GM18507 (cell line): ENCODE results near the gene LRRC3B.
"Not testable (repeated sequence)": the region's sequence is repeated elsewhere in the genome, so short reads cannot be mapped to it uniquely, and the experiment has no call there.

ENCODE experiments used
- DNase-seq: peaks from one replicate; pipeline ENCODE4 v3.0.0; 2011; ENCODE audit warnings: low read depth; ENCODE audit not compliant: insufficient read length; ENCODE audit errors: extremely low spot score
- FAIRE-seq: peaks from 2 replicates; lab custom pipeline; 2011; peaks lifted over from hg19 to GRCh38; lab: Jason Lieb, UNC

Gene LRRC3B, protein sequence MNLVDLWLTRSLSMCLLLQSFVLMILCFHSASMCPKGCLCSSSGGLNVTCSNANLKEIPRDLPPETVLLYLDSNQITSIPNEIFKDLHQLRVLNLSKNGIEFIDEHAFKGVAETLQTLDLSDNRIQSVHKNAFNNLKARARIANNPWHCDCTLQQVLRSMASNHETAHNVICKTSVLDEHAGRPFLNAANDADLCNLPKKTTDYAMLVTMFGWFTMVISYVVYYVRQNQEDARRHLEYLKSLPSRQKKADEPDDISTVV

GRCh38 chr3:26622621-26623418 is at the start of gene LRRC3B:
LRRC3B (plus strand) TSS chr3:26622772; CDS start chr3:26709673, 86,901 bp downstream.
- no peak for FAIRE-seq
- DNase-seq: no peak

DNA sequence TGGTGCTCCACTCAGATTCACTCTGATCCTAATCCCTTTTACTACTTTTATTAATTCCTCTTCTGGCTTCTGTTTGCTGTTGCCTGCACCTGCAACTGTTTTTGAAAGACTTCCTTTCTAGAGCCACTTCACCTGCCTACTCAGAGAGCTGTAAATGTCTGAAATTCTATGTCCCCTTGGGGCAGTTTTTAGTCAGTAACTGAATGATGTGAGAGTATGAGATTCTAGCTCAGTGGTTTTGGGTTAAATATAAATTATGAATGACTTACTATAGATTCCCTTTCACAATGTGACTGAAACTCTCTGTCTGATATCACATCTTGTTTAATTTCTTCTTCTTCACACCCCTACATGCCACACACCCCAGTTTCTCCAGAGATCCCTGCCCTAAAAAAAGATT is 47.8 kb upstream of the LRRC3B start:
- no peak for FAIRE-seq
- no peak for DNase-seq

- no peak for DNase-seq
- no peak for FAIRE-seq
Observed at GRCh38 chr3:26579116-26579515, 43.5 kb upstream of the LRRC3B start.

- no peak for DNase-seq
- FAIRE-seq: no peak
Observed at GRCh38 chr3:26587571-26587970, 35.0 kb upstream of the LRRC3B start.

GRCh38 chr3:26588931-26589330 is 33.6 kb upstream of the LRRC3B start:
- no peak for DNase-seq
- no peak for FAIRE-seq

- DNase-seq (no peak), FAIRE-seq (no peak)
Observed at GRCh38 chr3:26589678-26590077, 32.9 kb upstream of the LRRC3B start.

GRCh38 chr3:26590919-26591484 is 31.6 kb upstream of the LRRC3B start:
- DNase-seq (no peak), FAIRE-seq (no peak)

DNA sequence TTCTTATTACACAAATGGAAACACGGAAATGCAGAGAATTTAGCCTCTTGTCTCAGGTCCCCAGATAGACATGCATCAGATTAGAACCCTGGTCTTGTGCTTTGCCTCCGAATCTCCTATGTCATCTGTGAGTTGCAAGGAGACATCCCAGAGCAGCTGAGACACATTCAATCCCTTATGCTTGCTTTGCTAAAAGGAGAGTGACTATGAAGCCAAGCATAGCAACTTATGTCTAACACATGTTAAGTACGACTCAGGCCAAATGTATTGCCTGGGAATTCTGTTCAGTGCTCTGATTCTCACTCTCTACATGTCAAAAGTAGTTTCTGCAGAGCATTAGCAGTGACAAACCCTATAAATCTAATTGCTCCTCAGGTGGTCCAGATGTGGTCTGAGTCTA is 30.6 kb upstream of the LRRC3B start:
- no peak for DNase-seq
- no peak for FAIRE-seq

DNA sequence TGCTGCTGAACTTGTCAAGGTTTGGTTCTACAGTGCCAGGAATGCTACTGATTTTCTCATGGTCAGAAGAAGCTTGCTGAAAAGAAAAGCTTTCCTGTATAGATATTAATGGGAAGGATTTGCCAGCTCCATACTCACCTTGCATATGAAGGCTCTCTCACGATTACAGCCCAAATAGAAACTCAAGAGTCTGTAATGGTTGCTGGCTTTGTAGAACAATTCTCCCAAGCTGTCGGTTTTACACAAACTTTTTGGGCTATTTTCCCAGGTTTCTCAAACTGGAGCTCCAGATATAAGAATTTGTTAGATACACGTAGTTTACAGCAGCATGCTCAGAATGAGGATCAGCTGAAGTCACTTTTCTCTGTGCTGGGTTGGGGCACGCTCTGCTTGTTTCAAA is 30.1 kb upstream of the LRRC3B start:
- FAIRE-seq: no peak

GRCh38 chr3:26596335-26596734 is 26.2 kb upstream of the LRRC3B start:
- FAIRE-seq: no peak
- no peak for DNase-seq

More for the DNA sequence above, 30.1 kb upstream of the LRRC3B start:
- DNase-seq: no peak

GRCh38 chr3:26603311-26603710 is 19.3 kb upstream of the LRRC3B start:
- DNase-seq, FAIRE-seq: not testable (repeated sequence)

- DNase-seq, FAIRE-seq: not testable (repeated sequence)
Observed at GRCh38 chr3:26603771-26604170, 18.8 kb upstream of the LRRC3B start.

GRCh38 chr3:26614006-26614685 is 8.4 kb upstream of the LRRC3B start:
- FAIRE-seq (no peak), DNase-seq (no peak)

DNA sequence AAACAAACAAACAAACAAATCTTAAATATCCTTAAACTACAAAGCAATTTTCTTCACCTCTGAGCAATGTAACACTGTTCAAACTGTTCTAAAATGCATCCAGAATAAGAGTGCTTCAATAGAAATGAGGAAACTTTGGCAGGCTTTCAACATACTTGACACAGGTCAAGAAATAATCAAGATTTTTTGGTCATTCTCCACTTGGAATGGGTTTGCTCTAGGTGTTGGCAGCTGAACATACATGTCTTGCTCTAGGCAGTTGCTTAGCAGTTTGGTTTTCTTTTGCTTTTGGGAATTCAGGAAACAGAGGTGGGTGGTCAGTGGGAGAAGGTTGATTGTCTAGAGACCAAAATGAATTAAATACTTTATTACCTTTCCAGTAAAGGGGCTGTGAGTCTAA is 1.4 kb upstream of the LRRC3B start:
- DNase-seq: no peak
- FAIRE-seq: no peak

DNA sequence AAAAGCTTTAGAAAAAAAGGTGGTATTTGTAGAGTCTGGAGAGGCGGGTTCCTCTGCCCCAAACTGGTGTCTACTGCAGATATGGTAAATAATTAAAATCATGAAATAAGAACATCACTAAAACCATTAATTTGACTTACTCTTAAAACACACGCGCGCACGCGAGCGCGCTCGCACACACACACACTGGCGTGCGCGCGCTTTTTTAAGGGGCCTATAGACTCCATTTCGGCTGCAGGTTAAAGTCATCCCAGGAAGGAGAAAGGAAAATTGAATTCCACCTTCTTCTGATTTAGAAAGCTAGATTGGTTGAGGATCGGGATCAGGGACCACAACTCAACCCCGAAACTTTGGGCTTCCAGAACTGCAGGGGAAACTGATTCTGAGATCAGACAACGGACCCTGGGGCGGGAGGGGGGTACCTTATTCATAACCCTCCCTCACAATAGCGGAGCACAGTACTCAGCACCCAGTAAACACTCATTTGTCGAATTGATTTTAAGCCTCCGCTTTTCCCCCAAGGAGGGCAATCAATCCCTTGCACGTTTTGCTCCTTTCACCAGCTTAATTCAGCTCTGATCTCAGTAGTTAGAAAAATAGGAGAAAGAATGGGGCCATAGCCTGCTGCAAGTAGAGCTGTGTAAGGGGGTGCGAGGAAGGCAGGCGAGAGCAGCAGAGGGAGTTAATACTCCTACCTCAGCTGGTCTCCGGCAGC is 509 bp upstream of the LRRC3B start:
- FAIRE-seq (no peak), DNase-seq (no peak)

GRCh38 chr3:26623419-26624208 is 1.0 kb downstream of the LRRC3B start:
- FAIRE-seq (no peak), DNase-seq (no peak)

- FAIRE-seq: no peak
- DNase-seq: no peak
Observed at GRCh38 chr3:26624209-26624765, 1.7 kb downstream of the LRRC3B start.

GRCh38 chr3:26625187-26625586 is 2.6 kb downstream of the LRRC3B start:
- FAIRE-seq: no peak
- DNase-seq: no peak
